NCI-H2171 treated with DMSO at 0.1 percent for 48 hours (cell line): ENCODE measurements around the gene ADAMTS7.
"Not testable (repeated sequence)": the region's sequence is repeated elsewhere in the genome, so short reads cannot be mapped to it uniquely, and the experiment has no call there.

Source experiments
- DNase-seq: peaks from one replicate; lab custom pipeline; 2025; lab: John Stamatoyannopoulos, UW

ADAMTS7 gene

GRCh38 chr15:78828920-78829319 lies 17.7 kb upstream of the ADAMTS7 start:
- DNase-seq: no peak

GRCh38 chr15:78822514-78822913 lies 11.2 kb upstream of the ADAMTS7 start:
- no peak for DNase-seq

GRCh38 chr15:78811825-78812183 lies 540 bp upstream of the ADAMTS7 start:
- DNase-seq: no peak

GRCh38 chr15:78810362-78811123 lies 721 bp downstream of the ADAMTS7 start:
- peak; percentile 39 for DNase-seq

GRCh38 chr15:78810003-78810361 lies 1.3 kb downstream of the ADAMTS7 start:
- no peak for DNase-seq

- DNase-seq: no peak
These were observed 2.7 kb downstream of the ADAMTS7 start for GRCh38 chr15:78808550-78808949.

- DNase-seq: no peak
These were observed 3.9 kb downstream of the ADAMTS7 start for GRCh38 chr15:78807359-78807758.

- no peak for DNase-seq
These were observed 6.9 kb downstream of the ADAMTS7 start for GRCh38 chr15:78804391-78804792.

- no peak for DNase-seq
These were observed 10.5 kb downstream of the ADAMTS7 start for GRCh38 chr15:78800806-78801205.

- DNase-seq: no peak
These were observed 11.1 kb downstream of the ADAMTS7 start for GRCh38 chr15:78800189-78800588.

- DNase-seq: not testable (repeated sequence)
These were observed 12.2 kb downstream of the ADAMTS7 start for GRCh38 chr15:78799102-78799501.

GRCh38 chr15:78798355-78798754 lies 12.9 kb downstream of the ADAMTS7 start:
- not testable (repeated sequence) for DNase-seq

GRCh38 chr15:78797951-78798350 lies 13.3 kb downstream of the ADAMTS7 start:
- no peak for DNase-seq

GRCh38 chr15:78796510-78796909 lies 14.8 kb downstream of the ADAMTS7 start:
- no peak for DNase-seq

- DNase-seq: no peak
These were observed 16.2 kb downstream of the ADAMTS7 start for GRCh38 chr15:78795043-78795442.

GRCh38 chr15:78794446-78794845 lies 16.8 kb downstream of the ADAMTS7 start:
- DNase-seq: not testable (repeated sequence)

GRCh38 chr15:78791357-78791756 lies 19.9 kb downstream of the ADAMTS7 start:
- no peak for DNase-seq

GRCh38 chr15:78790027-78790426 lies 21.2 kb downstream of the ADAMTS7 start:
- no peak for DNase-seq

- no peak for DNase-seq
These were observed 21.6 kb downstream of the ADAMTS7 start for GRCh38 chr15:78789615-78790014.

- no peak for DNase-seq
These were observed 23.1 kb downstream of the ADAMTS7 start for GRCh38 chr15:78788016-78788660.

GRCh38 chr15:78782402-78782801 lies 28.9 kb downstream of the ADAMTS7 start:
- DNase-seq: not testable (repeated sequence)

- not testable (repeated sequence) for DNase-seq
These were observed 29.9 kb downstream of the ADAMTS7 start for GRCh38 chr15:78781381-78781780.

- DNase-seq: not testable (repeated sequence)
These were observed 31.3 kb downstream of the ADAMTS7 start for GRCh38 chr15:78779975-78780374.
